Sigmoid colon (tissue), 4 donors: ENCODE data around the gene PAF1.

ENCODE experiments used
- CTCF ChIP-seq, 4 experiments: fragments of 450-650 bp in 3 of 4; fragments of 200-600 bp in 1 of 4; IDR thresholded peaks; one replicate each; pipeline ENCODE4 v1.5.1; 2016 to 2019; ENCODE audit warnings: antibody characterized with exemption in 4 of 4, mild to moderate bottlenecking in 3 of 4, moderate library complexity in 2 of 4
- EP300 ChIP-seq, 4 donors: sonication (generic); formaldehyde crosslinking; IDR thresholded peaks; one replicate each; pipeline ENCODE4 v1.6.1; 2017; ENCODE audit warnings: antibody characterized with exemption in 4 of 4
- POLR2A ChIP-seq, 2 donors: fragments of 450-650 bp; IDR thresholded peaks; one replicate each; pipeline ENCODE4 v1.6.1; 2016; ENCODE audit warnings: antibody characterized with exemption in 2 of 2, mild to moderate bottlenecking in 2 of 2, moderate library complexity in 2 of 2
- POLR2AphosphoS5 ChIP-seq, 4 donors: sonication (generic); formaldehyde crosslinking; IDR thresholded peaks; one replicate each; pipeline ENCODE4 v1.6.1; 2017; ENCODE audit warnings: antibody characterized with exemption in 4 of 4

GRCh38 chr19:39427707-39428106 is 36.8 kb upstream of the PAF1 start:
- TF ChIP-seq CTCF (IDR thresholded peaks at IDR 0.05) (no peak), POLR2AphosphoS5 (IDR thresholded peaks at IDR 0.05) (no peak), POLR2A (IDR thresholded peaks at IDR 0.05) (no peak), EP300 (IDR thresholded peaks at IDR 0.05) (no peak)
